ENCODE results near the gene RPL10. TPM values are rescaled to one million over a fixed set of nuclear protein-coding genes. Genes with fewer than 3 reads are reported as not detected.
"Not testable (repeated sequence)": the region's sequence is repeated elsewhere in the genome, so short reads cannot be mapped to it uniquely, and the experiment has no call there.

RPL10 gene
- total and polyA plus RNA-seq, 11 donors = 1,381 to 5,995 (median 2,140) TPM

DNA sequence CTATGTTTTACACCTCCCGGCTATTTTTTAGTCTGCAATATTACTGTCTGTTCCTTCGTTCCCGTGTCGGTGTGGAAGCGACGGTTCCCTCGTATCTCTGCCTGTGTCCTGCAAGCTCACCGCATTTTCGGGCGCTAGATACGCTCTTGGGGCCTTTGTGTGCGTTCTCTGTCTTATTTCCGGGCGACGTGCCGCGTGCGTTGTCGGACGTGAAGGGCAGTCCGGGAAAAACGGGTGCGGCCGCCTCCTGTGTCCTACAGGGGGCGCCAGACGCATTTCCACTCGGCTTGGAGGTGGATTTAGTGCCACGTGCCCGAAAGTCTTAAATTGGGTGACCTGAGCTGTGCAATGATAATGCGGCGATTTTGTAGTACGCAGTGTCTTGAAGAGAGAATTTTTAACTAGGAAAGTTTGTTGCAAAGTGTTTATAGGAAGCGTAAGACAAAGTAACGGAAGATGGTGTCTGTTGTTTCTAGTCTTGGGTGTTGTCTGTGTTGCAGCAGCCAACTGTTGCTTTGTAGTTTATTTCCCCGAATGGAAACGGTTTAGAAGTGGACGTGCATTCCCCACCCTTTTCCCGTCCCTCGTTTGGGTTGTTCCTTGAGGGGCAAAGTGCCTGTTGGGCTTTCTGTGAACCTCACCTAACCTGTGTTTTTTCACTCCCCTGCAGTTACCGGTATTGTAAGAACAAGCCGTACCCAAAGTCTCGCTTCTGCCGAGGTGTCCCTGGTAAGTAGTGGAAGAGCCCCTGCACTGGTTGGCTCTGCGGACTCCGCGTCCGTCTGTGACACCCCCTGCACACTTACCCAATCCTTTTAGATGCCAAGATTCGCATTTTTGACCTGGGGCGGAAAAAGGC, 720 bp downstream of the RPL10 start:
- Histone ChIP-seq H3K4me1 (peaks cover 0 to 16% (median 10%) of the 10 kb centered on the region in 12 donors), H3K27ac (peak overlapping the region; percentile 98 to 100 (median 98)), H3K4me3 (peak overlapping the region; percentile 67 to 99 (median 86)), H3K9me3 (no peaks in the 10 kb centered on the region), H3K36me3 (peaks cover 0 to 31% (median 24%) of the 10 kb centered on the region in 9 donors), H3K27me3 (no peaks in the 10 kb centered on the region)
- DNase-seq = peak; percentile 84 to 92 (median 87)
- intact Hi-C loops (cut with DNase I) = loop anchor here in 2 of 10 donors (5.0 kb wide), 4 partner anchors 78 to 138 kb away; partner anchors contain the start of genes FAM3A (in 1 of the 2), LAGE3 (in 1 of the 2) and SLC10A3 (in 1 of the 2)
- peak; percentile 33 to 71 (median 60) for ATAC-seq
- WGBS, 4 donors = 1 to 40% (median 18%) methylated on average over 49 of the region's 49 CpGs
- TF ChIP-seq, protein P1, sequence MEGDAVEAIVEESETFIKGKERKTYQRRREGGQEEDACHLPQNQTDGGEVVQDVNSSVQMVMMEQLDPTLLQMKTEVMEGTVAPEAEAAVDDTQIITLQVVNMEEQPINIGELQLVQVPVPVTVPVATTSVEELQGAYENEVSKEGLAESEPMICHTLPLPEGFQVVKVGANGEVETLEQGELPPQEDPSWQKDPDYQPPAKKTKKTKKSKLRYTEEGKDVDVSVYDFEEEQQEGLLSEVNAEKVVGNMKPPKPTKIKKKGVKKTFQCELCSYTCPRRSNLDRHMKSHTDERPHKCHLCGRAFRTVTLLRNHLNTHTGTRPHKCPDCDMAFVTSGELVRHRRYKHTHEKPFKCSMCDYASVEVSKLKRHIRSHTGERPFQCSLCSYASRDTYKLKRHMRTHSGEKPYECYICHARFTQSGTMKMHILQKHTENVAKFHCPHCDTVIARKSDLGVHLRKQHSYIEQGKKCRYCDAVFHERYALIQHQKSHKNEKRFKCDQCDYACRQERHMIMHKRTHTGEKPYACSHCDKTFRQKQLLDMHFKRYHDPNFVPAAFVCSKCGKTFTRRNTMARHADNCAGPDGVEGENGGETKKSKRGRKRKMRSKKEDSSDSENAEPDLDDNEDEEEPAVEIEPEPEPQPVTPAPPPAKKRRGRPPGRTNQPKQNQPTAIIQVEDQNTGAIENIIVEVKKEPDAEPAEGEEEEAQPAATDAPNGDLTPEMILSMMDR (IDR thresholded peaks at IDR 0.05) = peak; percentile 65 to 87 (median 78)
- TF ChIP-seq POLR2A (IDR thresholded peaks at IDR 0.05) = no peak

DNA sequence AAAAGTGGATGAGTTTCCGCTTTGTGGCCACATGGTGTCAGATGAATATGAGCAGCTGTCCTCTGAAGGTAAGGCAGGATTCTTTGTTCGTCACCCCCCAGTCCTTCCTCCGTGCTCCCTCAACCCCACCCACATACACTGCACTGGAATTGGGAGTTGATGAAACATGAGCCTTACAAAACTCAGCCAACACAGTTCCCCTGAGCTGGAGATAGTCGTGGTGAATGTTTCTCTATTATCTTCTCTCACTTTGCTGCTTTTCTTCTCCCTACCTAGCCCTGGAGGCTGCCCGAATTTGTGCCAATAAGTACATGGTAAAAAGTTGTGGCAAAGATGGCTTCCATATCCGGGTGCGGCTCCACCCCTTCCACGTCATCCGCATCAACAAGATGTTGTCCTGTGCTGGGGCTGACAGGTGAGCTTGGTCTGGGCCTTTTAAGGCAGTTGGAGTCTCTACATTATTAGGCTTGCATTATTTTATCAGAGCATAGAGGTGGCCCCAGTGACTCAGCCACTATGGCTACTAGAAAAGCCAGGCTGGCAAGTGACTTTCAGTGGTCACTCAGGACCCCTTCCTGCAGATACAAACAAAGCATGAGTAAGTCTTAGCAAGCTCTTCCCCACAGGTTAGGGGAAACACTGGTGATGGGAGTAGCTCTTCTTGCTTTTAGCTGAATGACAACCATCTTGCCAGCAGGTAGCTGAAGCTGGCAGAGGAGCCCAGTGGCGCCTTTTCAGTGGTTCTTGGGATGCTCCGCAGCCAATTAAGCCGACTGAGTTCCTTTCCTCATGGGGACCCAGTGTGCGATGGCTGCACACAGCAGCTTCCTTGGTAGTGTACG, 1.6 kb downstream of the RPL10 start:
- H3K4me1 ChIP-seq = peaks cover 0 to 16% (median 10%) of the 10 kb centered on the region in 12 donors
- ATAC-seq = no peak
- peak overlapping the region; percentile 67 to 99 (median 86) for H3K4me3 ChIP-seq
- peaks cover 0 to 31% (median 24%) of the 10 kb centered on the region in 9 donors for H3K36me3 ChIP-seq
- peak overlapping the region in 11 of 12 donors; percentile 98 to 100 (median 99) for H3K27ac ChIP-seq
- TF ChIP-seq POLR2A (IDR thresholded peaks at IDR 0.05) = no peak
- TF ChIP-seq, protein P1 (IDR thresholded peaks at IDR 0.05) = no peak
- 37 to 62% (median 46%) methylated on average over 10 to 14 of the region's 14 CpGs for WGBS, 4 donors
- intact Hi-C loops (cut with DNase I) = loop anchor here in 2 of 10 donors (5.0 kb wide), 5 partner anchors 38 to 138 kb away; partner anchors contain the start of genes FAM3A (in 1 of the 2), GDI1 (in 1 of the 2), LAGE3 (in 1 of the 2) and SLC10A3 (in 1 of the 2)
- DNase-seq = peak in 1 of 5 donors; percentile 11
- H3K9me3 ChIP-seq = no peaks in the 10 kb centered on the region
- no peaks in the 10 kb centered on the region for H3K27me3 ChIP-seq

DNA sequence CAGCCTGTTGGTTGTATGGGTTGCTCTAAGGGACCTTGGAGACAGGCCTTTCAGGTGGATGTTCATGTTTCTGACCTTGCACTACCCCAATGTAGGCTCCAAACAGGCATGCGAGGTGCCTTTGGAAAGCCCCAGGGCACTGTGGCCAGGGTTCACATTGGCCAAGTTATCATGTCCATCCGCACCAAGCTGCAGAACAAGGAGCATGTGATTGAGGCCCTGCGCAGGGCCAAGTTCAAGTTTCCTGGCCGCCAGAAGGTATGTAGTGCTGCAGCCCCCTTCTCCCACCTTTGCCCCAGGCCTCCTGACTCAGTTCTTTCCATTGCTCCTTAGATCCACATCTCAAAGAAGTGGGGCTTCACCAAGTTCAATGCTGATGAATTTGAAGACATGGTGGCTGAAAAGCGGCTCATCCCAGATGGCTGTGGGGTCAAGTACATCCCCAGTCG, 2.2 kb downstream of the RPL10 start:
- H3K27ac ChIP-seq = peak overlapping the region in 1 of 12 donors; percentile 98

More for the DNA sequence above, 2.2 kb downstream of the RPL10 start:
- peaks cover 0 to 16% (median 10%) of the 10 kb centered on the region in 12 donors for H3K4me1 ChIP-seq
- not testable (repeated sequence) for H3K9me3 ChIP-seq, ATAC-seq, H3K27me3 ChIP-seq
- peaks cover 0 to 31% (median 24%) of the 10 kb centered on the region in 9 donors for H3K36me3 ChIP-seq
- DNase-seq = peak in 1 of 5 donors; percentile 18
- intact Hi-C loops (cut with DNase I) = loop anchor here in 1 of 10 donors (5.0 kb wide), 1 partner anchor 37 kb away; the partner anchor contains the start of gene GDI1
- 54 to 74% (median 62%) methylated on average over 6 of the region's 6 CpGs for WGBS, 4 donors
- H3K4me3 ChIP-seq = peak overlapping the region in 5 of 12 donors; percentile 67 to 99 (median 85)

All from heart left ventricle (tissue), 16 donors.